HG02571 (cell line): ENCODE results near the gene TCL1B.
A peak's percentile ranks its signal among the peaks of the same experiment; 100 is the strongest.
"Not testable (repeated sequence)": the region's sequence is repeated elsewhere in the genome, so short reads cannot be mapped to it uniquely, and the experiment has no call there.

Experiments used
- ATAC-seq: cut with Tn5 transposase; IDR thresholded peaks from one replicate; pipeline ENCODE4 v1.9.1; 2021; ENCODE audit warnings: mild to moderate bottlenecking, moderate library complexity; ENCODE audit not compliant: unreplicated experiment

The TCL1B gene

GRCh38 chr14:95700221-95700976 lies 14.2 kb downstream of the TCL1B start:
- ATAC-seq: no peak

GRCh38 chr14:95701846-95702221 lies 15.6 kb downstream of the TCL1B start:
- no peak for ATAC-seq

- no peak for ATAC-seq
Observed at GRCh38 chr14:95703341-95703740, 17.1 kb downstream of the TCL1B start.

- no peak for ATAC-seq
Observed at GRCh38 chr14:95703805-95704204, 17.6 kb downstream of the TCL1B start.

GRCh38 chr14:95705518-95705917 lies 19.3 kb downstream of the TCL1B start:
- no peak for ATAC-seq

GRCh38 chr14:95707327-95707726 lies 21.1 kb downstream of the TCL1B start:
- no peak for ATAC-seq

DNA sequence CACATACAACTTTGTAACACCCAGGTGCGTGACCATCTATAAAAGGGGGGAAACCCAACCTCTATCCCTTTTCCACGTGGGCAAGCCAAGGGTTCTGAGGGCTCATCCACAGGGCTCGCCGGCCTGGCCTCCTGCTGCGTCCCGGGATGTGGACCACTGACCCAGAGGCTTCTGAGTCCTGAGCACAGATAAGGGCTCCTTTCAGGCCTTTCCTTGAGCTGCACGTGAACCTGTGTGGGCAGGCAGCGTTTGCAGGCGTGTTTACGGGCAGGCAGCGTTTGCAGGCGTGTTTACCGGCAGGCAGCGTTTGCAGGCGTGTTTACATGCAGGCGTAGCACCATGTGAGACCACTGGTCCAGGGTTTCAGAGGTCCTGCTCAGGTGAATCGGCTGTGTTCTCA lies 23.9 kb downstream of the TCL1B start:
- ATAC-seq: no peak

GRCh38 chr14:95711476-95712176 lies 25.4 kb downstream of the TCL1B start:
- ATAC-seq: no peak

- no peak for ATAC-seq
Observed at GRCh38 chr14:95712398-95712797, 26.2 kb downstream of the TCL1B start.

DNA sequence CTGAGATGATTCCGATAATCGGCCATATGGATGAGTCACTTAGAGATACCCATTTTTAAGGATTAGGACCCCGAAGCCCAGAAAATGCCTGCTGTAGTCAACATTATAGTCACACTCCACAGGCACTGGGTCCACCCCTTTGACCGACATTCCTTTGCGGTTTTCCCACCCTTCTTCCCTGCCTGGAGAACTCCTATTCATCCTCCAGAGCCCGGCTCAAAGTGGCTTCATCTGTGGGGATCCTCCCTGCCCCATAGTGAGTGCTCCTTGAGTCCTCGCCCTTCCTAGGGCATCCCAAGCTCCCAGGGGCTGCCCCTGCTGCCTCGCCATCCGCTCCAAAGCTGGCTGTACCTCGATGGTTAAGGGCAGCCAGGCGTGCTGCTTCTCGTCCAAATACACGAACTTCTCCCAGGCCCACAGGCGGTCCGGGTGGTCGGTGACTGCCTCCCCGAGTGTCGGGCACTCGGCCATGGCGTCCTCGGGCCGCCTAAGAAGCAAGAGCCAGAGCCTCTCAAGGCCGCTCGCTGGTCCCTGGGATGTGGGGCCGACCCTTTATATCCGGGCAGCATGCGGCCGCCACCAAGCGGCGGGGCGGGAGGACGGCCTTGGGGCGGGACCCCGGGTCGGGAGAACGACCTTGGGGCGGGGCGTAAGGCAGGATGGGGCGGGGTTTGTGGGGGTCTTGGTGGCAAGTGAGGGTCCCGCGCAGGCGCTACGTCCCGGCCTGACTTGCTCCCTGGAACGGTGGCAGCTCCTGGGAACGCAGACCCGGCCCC lies 27.6 kb downstream of the TCL1B start, which contains the start of gene TCL1A:
Gene TCL1A (minus strand): TSS at position 530 of the 776 bp plus-strand sequence. CDS start 59 bp downstream, at position 471.
- ATAC-seq: peak; percentile 80

- ATAC-seq: no peak
Observed at GRCh38 chr14:95722525-95723190, 36.4 kb downstream of the TCL1B start.

- peak; percentile 89 for ATAC-seq
Observed at GRCh38 chr14:95725685-95726336, 39.6 kb downstream of the TCL1B start.

DNA sequence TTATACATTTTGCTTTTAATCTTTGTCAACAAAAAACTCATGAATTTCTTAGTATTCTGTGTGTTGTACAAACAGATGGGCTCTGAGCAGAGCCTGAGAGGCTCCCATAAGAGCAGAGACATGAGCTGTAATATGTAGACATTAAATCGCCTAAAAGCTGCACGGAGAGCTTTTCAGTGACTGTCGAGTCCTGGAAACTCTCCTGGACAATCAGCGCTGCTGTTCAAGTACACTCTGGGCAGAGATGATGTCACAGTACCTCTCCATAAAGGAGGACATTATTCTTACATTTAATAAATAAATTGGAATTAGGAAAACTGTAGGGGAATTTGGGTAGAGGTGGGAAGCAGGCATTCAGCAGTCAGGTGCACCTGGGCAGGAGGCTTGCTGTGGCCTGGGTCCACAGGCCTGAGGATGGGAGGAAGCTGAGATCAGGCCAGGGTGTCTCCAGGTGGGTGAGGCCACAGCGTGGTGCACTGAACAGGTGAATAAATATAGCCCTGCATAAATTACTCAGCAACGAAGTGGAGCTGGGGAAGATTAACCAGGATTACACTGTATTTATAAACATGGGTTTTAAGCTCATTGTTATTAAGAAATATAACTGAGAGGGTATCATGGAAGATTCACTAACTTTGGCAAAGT lies 41.0 kb downstream of the TCL1B start:
- ATAC-seq: no peak

DNA sequence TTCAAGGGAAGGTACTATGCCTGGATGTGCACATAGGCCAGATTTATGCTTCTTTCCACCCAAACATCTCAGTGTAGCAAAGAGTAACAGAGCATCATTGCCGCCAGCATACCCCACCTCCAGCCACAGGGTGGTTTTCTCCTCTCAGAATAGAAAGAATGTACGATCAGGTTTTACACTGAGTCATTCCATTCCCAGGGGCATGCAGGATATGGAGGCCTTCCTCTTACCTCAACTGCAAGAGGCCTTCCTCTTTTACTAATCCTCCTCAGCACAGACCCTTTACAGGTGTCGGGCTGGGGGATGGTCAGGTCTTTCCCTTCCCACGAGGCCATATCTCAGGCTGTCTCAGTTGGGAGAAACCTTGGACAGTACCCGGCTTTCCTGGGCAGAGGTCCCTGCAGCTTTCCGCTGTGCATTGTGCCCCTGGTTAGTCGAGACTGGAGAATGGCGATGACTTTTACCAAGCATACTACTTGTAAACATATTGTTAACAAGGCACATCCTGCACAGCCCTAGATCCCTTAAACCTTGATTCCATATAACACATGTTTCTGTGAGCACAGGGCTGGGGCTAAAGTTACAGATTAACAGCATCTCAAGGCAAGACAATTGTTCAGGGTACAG lies 43.3 kb downstream of the TCL1B start:
- not testable (repeated sequence) for ATAC-seq

- ATAC-seq: no peak
Observed at GRCh38 chr14:95730126-95730525, 43.9 kb downstream of the TCL1B start.

- ATAC-seq: no peak
Observed at GRCh38 chr14:95733212-95733611, 47.0 kb downstream of the TCL1B start.

DNA sequence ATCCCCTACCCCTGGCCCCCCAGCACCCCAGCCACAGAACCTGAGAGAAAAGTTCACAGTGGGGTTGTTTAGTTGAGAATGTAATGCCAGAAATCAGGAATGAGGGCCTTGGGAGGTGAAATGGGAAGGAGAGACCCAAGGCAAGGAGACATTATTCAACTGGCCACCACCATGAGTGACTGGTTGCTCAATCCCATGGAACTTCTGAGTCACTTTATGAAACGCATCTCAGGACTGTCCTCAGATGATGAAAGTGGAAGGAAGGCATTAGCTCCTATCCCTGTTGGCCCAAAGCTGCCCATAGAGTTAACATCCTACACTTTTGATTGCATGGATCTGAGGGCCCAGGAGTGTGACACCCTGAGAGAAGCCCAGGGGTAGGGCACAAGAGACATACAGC lies 53.1 kb downstream of the TCL1B start:
- no peak for ATAC-seq

- no peak for ATAC-seq
Observed at GRCh38 chr14:95741038-95741490, 54.8 kb downstream of the TCL1B start.

GRCh38 chr14:95741781-95742180 lies 55.6 kb downstream of the TCL1B start:
- ATAC-seq: no peak
